A549 (cell line): ENCODE measurements around the gene RHOF. TPM values are rescaled to one million over a fixed set of nuclear protein-coding genes. Genes with fewer than 3 reads are reported as not detected.

Source experiments
- ATAC-seq, 2 experiments: fragments of 200-7000 bp in 1 of 2; fragments of >200 bp in 1 of 2; cut with Nextera tagmentation in 1 of 2; cut with Tn5 transposase in 1 of 2; 3 replicates each; pipeline versions ENCODE4 v1.8.0 to v1.9.1; 2018 to 2020; ENCODE audit warnings: mild to moderate bottlenecking in 1 of 2, moderate library complexity in 1 of 2
- CTCF ChIA-PET: fragments of 300-600 bp; sonication (Branson Sonifier 250); formaldehyde crosslinking; extraction: SDS; loops from one replicate; lab custom pipeline; 2021; ENCODE audit warnings: antibody characterized with exemption, inconsistent platforms; lab: Yijun Ruan, JAX
- POLR2A ChIA-PET: fragments of 350-600 bp; formaldehyde crosslinking; extraction: SDS; loops from one replicate; lab custom pipeline; 2021; ENCODE audit warnings: antibody characterized with exemption, inconsistent platforms; lab: Yijun Ruan, JAX
- DNase-seq, 2 experiments: peaks; one replicate each; pipeline versions ENCODE4 v3.0.0 to v3.0.0-alpha.2; 2011 to 2016; ENCODE audit warnings: low read depth in 1 of 2, low spot score in 1 of 2
- FAIRE-seq: peaks from 2 replicates; lab custom pipeline; 2011; peaks lifted over from hg19 to GRCh38; lab: Jason Lieb, UNC
- H3K27ac ChIP-seq, 2 experiments: fragments of >200 bp; sonication (Bioruptor Twin); formaldehyde crosslinking; 3 replicates each; pipeline ENCODE4 v1.5.1; 2016 to 2017
- H3K4me1 ChIP-seq: fragments of >200 bp; sonication (Bioruptor Twin); formaldehyde crosslinking; 3 replicates; pipeline ENCODE4 v1.6.1; 2016
- H3K4me2 ChIP-seq: fragments of >200 bp; sonication (Bioruptor Twin); formaldehyde crosslinking; 3 replicates; pipeline ENCODE4 v1.6.1; 2016
- H3K4me3 ChIP-seq: fragments of >200 bp; sonication (Bioruptor Twin); formaldehyde crosslinking; 3 replicates; pipeline ENCODE4 v1.5.1; 2016
- H3K9me3 ChIP-seq: fragments of >200 bp; sonication (Bioruptor Twin); formaldehyde crosslinking; 3 replicates; pipeline ENCODE4 v1.6.1; 2016
- BHLHE40 ChIP-seq: IDR thresholded peaks from 2 replicates; pipeline ENCODE4 v1.6.1; 2012; ENCODE audit warnings: low read depth, low read length, inconsistent platforms
- EHMT2 ChIP-seq: fragments of 200-600 bp; sonication (generic); IDR thresholded peaks from 2 replicates; pipeline ENCODE4 v1.6.1; 2016; ENCODE audit warnings: antibody characterized with exemption, low read depth, mild to moderate bottlenecking, moderate library complexity
- FOXS1 ChIP-seq: fragments of 250-450 bp; sonication (Bioruptor Pico); IDR thresholded peaks from 2 replicates; pipeline ENCODE4 v1.5.0; 2020; ENCODE audit warnings: mild to moderate bottlenecking, moderate library complexity
- HDAC2 ChIP-seq: fragments of 200-600 bp; sonication (generic); IDR thresholded peaks from 2 replicates; pipeline ENCODE4 v1.6.1; 2016
- JUN ChIP-seq, 2 experiments: fragments of >200 bp; sonication (Bioruptor Twin); formaldehyde crosslinking; IDR thresholded peaks; 2 replicates in 1 of 2; 3 replicates in 1 of 2; pipeline ENCODE4 v1.6.1; 2016 to 2017
- JUNB ChIP-seq: fragments of >200 bp; sonication (Bioruptor Twin); formaldehyde crosslinking; IDR thresholded peaks from 2 replicates; pipeline ENCODE4 v1.6.1; 2016
- KDM5A ChIP-seq: fragments of 200-600 bp; sonication (generic); IDR thresholded peaks from 2 replicates; pipeline ENCODE4 v1.6.1; 2016; ENCODE audit warnings: antibody characterized with exemption, mild to moderate bottlenecking
- MAFK ChIP-seq: fragments of 450-650 bp; IDR thresholded peaks from 2 replicates; pipeline ENCODE4 v1.6.1; 2014; ENCODE audit not compliant: partially characterized antibody
- MAZ ChIP-seq: fragments of 150-350 bp; IDR thresholded peaks from 2 replicates; pipeline ENCODE4 v1.6.1; 2014; ENCODE audit warnings: antibody characterized with exemption, low read depth, low read length, borderline replicate concordance
- NPAS2 ChIP-seq: fragments of 250-450 bp; sonication (Bioruptor Pico); IDR thresholded peaks from 2 replicates; pipeline ENCODE4 v1.8.0; 2022; ENCODE audit warnings: mild to moderate bottlenecking, moderate library complexity, borderline replicate concordance
- NR3C1 ChIP-seq: fragments of >200 bp; sonication (Bioruptor Twin); formaldehyde crosslinking; IDR thresholded peaks from 3 replicates; pipeline ENCODE4 v1.6.1; 2017
- POLR2AphosphoS2 ChIP-seq: conservative IDR thresholded peaks from 2 replicates; pipeline ENCODE4 v1.6.1; 2012; ENCODE audit warnings: low read length, improper control_type of control experiment, inconsistent platforms
- RAD21 ChIP-seq, 2 experiments: fragments of >200 bp in 1 of 2; sonication (Bioruptor Twin) in 1 of 2; formaldehyde crosslinking in 1 of 2; IDR thresholded peaks in 1 of 2; conservative IDR thresholded peaks in 1 of 2; 2 replicates in 1 of 2; 3 replicates in 1 of 2; pipeline ENCODE4 v1.6.1; 2012 to 2018; ENCODE audit warnings: inconsistent platforms in 1 of 2
- RNF2 ChIP-seq: fragments of 200-600 bp; sonication (generic); IDR thresholded peaks from 2 replicates; pipeline ENCODE4 v1.6.1; 2016; ENCODE audit warnings: low read depth, mild to moderate bottlenecking, antibody characterized with exemption, moderate library complexity, borderline replicate concordance
- SMC3 ChIP-seq: fragments of >200 bp; sonication (Bioruptor Twin); formaldehyde crosslinking; IDR thresholded peaks from 3 replicates; pipeline ENCODE4 v1.6.1; 2018; ENCODE audit warnings: inconsistent platforms
- TP53 ChIP-seq: fragments of 250-450 bp; sonication (Bioruptor Pico); IDR thresholded peaks from 2 replicates; pipeline ENCODE4 v1.5.0; 2021; ENCODE audit warnings: mild to moderate bottlenecking, moderate library complexity
- ZC3H11A ChIP-seq: fragments of 450-650 bp; IDR thresholded peaks from 2 replicates; pipeline ENCODE4 v1.6.1; 2014; ENCODE audit warnings: antibody characterized with exemption, mild to moderate bottlenecking
- ZNF302 ChIP-seq: fragments of 250-450 bp; sonication (Bioruptor Pico); IDR thresholded peaks from 2 replicates; pipeline ENCODE4 v1.9.0; 2021; ENCODE audit warnings: inconsistent platforms, mild to moderate bottlenecking, moderate library complexity
- ZSCAN20 ChIP-seq: fragments of 250-450 bp; sonication (Bioruptor Pico); IDR thresholded peaks from 2 replicates; pipeline ENCODE4 v1.8.0; 2022; ENCODE audit warnings: mild to moderate bottlenecking, moderate library complexity
- WGBS: methylation state at CpG from one replicate; pipeline ENCODE4 v1.1.6; 2017; ENCODE audit errors: missing lambda C conversion rate; 5-methylcytosine and 5-hydroxymethylcytosine counted together
- polyA plus RNA-seq, 4 experiments: library from polyadenylated mRNA; depleted of rRNA in 3 of 4; stranded (reverse); fragments of >200 nt; fragmentation: RNase III in 1 of 4; extraction: RNeasy Plus Mini Kit Qiagen cat#74134 plus additional on column Dnase treatment in 1 of 4; gene quantifications; 2 replicates in 3 of 4; 3 replicates in 1 of 4; pipeline ENCODE4 v1.2.3, GENCODE V29; 2011 to 2017
- TF ChIP-seq, protein P1 (sequence below): fragments of >200 bp; sonication (Bioruptor Twin); formaldehyde crosslinking; IDR thresholded peaks from 2 replicates; pipeline ENCODE4 v1.6.1; 2016
- TF ChIP-seq, protein P2 (sequence below): fragments of 450-650 bp; IDR thresholded peaks from 2 replicates; pipeline ENCODE4 v1.6.1; 2014; ENCODE audit warnings: antibody characterized with exemption
- TF ChIP-seq, protein P3 (sequence below): IDR thresholded peaks from 2 replicates; pipeline ENCODE4 v1.6.1; 2012
- TF ChIP-seq, protein P4 (sequence below): fragments of 150-350 bp; IDR thresholded peaks from 2 replicates; pipeline ENCODE4 v1.6.1; 2014; ENCODE audit warnings: low read depth, mild to moderate bottlenecking, low read length
- TF ChIP-seq, protein P5 (sequence below): IDR thresholded peaks from 2 replicates; pipeline ENCODE4 v1.6.1; 2012; ENCODE audit warnings: low read depth, borderline replicate concordance
- TF ChIP-seq, protein P6 (sequence below): fragments of 250-450 bp; sonication (Bioruptor Pico); IDR thresholded peaks from 2 replicates; pipeline ENCODE4 v1.5.0; 2021; ENCODE audit warnings: mild to moderate bottlenecking, moderate library complexity, borderline replicate concordance

The RHOF gene
- polyA plus RNA-seq, 2 of the 4 experiments (the other 2 are of a cell fraction), result 47.1 to 52.3 TPM

DNA sequence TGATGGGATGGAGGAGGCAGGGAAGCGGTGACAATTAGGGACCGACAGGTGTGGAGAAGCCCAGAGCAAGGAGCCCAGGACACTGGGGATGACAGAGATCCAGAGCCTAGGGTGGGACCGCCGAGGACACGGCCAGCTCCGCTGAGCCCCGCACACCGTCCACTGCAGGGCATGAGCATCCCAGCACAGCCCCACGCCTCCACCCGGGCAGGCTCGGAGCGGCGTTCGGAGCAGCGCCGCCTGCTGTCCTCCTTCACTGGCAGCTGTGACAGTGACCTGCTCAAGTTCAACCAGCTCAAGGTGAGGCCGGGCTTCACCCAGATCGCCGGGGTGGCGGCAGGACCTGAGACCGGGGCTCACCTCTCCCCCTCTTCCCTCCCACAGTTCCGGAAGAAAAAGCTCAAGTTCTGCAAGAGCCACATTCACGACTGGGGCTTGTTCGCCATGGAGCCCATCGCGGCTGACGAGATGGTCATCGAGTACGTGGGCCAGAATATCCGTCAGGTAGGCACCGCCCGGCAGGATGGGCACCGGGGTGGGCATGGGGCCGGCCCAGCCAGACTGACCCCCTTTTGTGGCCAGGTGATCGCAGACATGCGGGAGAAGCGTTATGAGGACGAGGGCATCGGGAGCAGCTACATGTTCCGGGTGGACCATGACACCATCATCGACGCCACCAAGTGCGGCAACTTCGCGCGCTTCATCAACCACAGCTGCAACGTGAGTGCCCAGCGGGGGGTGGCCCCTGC is 34.0 kb upstream of the RHOF start:
- TF ChIP-seq HDAC2 (no peak), RAD21 (conservative IDR thresholded peaks at IDR 0.05 in 1 of 2, IDR thresholded peaks at IDR 0.05 in 1 of 2) (no peak), NR3C1 (no peak), ZSCAN20 (no peak), POLR2AphosphoS2 (no peak), RNF2 (no peak), SMC3 (no peak), ZC3H11A (no peak), TP53 (no peak), MAFK (no peak), MAZ (no peak)
- TF ChIP-seq, protein P1, sequence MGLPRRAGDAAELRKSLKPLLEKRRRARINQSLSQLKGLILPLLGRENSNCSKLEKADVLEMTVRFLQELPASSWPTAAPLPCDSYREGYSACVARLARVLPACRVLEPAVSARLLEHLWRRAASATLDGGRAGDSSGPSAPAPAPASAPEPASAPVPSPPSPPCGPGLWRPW, result no peak
- TF ChIP-seq, protein P2, sequence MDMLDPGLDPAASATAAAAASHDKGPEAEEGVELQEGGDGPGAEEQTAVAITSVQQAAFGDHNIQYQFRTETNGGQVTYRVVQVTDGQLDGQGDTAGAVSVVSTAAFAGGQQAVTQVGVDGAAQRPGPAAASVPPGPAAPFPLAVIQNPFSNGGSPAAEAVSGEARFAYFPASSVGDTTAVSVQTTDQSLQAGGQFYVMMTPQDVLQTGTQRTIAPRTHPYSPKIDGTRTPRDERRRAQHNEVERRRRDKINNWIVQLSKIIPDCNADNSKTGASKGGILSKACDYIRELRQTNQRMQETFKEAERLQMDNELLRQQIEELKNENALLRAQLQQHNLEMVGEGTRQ, result no peak
- CTCF ChIA-PET, result interaction anchor here (1.1 to 72.2 kb wide), 5 partner anchors 10 to 61 kb away, joined by 3 to 2657 read pairs (median 9); partner anchors contain the start of genes PSMD9, RHOF and SETD1B
- no peaks in the 10 kb centered on the region for H3K9me3 ChIP-seq
- POLR2A ChIA-PET, result no interaction called here
- ATAC-seq (peak in 1 of 2 experiments; percentile 52; a peak in 3 of 6 replicates), DNase-seq (no peak), FAIRE-seq (no peak)
- no peak overlapping the region for H3K4me2 ChIP-seq
- no peak overlapping the region for H3K27ac ChIP-seq
- no peak overlapping the region for H3K4me3 ChIP-seq
- 90% methylated on average over 48 of the region's 48 CpGs for WGBS
- H3K4me1 ChIP-seq, result no peaks in the 10 kb centered on the region

DNA sequence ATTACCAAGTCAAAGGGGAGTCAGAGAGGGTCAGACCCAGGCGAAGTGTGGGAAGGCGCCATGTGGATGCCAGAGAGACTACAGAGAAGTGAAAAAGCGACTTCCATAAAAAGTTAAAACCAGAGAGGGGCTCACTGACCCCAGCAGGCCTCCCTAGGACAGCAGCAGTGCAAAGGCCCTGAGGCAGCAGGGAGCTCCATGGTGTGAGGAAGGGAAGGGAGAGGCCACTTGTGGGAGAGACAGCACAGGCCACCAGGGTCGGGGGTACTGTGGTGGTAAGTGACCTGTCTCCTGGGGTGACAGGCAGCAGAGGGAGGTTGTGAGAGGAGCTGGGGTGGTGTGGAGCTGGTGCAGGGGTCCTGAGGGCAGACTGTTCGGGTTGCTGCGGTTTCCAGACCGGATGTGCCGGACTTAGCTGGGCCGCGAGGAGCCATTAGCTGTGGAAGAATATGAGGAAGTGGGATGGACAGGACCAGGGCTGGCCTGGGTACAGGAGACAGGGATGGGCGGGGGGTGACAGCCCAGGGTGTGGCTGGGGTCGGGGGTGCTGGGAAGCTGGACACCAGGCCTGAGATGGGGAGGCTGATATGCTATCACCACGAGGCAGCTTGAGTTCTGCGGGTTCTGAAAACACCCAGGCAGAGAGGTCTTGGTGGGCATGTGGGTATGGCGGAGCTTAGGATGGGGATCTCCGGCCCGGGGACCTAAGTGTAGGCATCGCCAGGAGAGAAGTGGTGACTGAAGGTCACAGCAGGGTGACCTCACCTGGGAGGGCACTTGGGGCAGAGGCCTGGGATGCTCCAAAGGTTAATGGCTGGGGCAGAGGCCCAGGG is 33.0 kb upstream of the RHOF start:
- Histone ChIP-seq H3K27ac (no peak overlapping the region), H3K4me1 (no peaks in the 10 kb centered on the region), H3K4me3 (no peak overlapping the region), H3K9me3 (no peaks in the 10 kb centered on the region)
- DNase-seq, result no peak
- POLR2A ChIA-PET, result no interaction called here
- no peak for FAIRE-seq
- no peak for TF ChIP-seq BHLHE40
- no peak for TF ChIP-seq HDAC2
- no peak for TF ChIP-seq JUN (IDR thresholded peaks at IDR 0.05)
- no peak for TF ChIP-seq MAFK
- TF ChIP-seq, protein P3, sequence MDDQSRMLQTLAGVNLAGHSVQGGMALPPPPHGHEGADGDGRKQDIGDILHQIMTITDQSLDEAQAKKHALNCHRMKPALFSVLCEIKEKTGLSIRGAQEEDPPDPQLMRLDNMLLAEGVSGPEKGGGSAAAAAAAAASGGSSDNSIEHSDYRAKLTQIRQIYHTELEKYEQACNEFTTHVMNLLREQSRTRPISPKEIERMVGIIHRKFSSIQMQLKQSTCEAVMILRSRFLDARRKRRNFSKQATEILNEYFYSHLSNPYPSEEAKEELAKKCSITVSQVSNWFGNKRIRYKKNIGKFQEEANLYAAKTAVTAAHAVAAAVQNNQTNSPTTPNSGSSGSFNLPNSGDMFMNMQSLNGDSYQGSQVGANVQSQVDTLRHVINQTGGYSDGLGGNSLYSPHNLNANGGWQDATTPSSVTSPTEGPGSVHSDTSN, result no peak
- no peak for TF ChIP-seq NPAS2 (CRISPR knock-in tag)
- TF ChIP-seq, protein P4, sequence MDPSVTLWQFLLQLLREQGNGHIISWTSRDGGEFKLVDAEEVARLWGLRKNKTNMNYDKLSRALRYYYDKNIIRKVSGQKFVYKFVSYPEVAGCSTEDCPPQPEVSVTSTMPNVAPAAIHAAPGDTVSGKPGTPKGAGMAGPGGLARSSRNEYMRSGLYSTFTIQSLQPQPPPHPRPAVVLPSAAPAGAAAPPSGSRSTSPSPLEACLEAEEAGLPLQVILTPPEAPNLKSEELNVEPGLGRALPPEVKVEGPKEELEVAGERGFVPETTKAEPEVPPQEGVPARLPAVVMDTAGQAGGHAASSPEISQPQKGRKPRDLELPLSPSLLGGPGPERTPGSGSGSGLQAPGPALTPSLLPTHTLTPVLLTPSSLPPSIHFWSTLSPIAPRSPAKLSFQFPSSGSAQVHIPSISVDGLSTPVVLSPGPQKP, result no peak
- TF ChIP-seq, protein P1, result no peak
- no peak for TF ChIP-seq RAD21 (conservative IDR thresholded peaks at IDR 0.05 in 1 of 2, IDR thresholded peaks at IDR 0.05 in 1 of 2)
- no peak for TF ChIP-seq TP53
- TF ChIP-seq, protein P5, sequence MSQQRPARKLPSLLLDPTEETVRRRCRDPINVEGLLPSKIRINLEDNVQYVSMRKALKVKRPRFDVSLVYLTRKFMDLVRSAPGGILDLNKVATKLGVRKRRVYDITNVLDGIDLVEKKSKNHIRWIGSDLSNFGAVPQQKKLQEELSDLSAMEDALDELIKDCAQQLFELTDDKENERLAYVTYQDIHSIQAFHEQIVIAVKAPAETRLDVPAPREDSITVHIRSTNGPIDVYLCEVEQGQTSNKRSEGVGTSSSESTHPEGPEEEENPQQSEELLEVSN, result no peak
- TF ChIP-seq EHMT2, result no peak
- TF ChIP-seq, protein P6, sequence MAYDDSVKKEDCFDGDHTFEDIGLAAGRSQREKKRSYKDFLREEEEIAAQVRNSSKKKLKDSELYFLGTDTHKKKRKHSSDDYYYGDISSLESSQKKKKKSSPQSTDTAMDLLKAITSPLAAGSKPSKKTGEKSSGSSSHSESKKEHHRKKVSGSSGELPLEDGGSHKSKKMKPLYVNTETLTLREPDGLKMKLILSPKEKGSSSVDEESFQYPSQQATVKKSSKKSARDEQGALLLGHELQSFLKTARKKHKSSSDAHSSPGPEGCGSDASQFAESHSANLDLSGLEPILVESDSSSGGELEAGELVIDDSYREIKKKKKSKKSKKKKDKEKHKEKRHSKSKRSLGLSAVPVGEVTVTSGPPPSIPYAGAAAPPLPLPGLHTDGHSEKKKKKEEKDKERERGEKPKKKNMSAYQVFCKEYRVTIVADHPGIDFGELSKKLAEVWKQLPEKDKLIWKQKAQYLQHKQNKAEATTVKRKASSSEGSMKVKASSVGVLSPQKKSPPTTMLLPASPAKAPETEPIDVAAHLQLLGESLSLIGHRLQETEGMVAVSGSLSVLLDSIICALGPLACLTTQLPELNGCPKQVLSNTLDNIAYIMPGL (CRISPR knock-in tag), result no peak
- TF ChIP-seq NR3C1, result no peak
- TF ChIP-seq FOXS1 (CRISPR knock-in tag), result no peak
- no peak for TF ChIP-seq ZNF302 (CRISPR knock-in tag)
- TF ChIP-seq JUNB, result no peak
- no peak for TF ChIP-seq KDM5A
- TF ChIP-seq, all 56 proteins: peak for 0
- 89% methylated on average over 17 of the region's 18 CpGs for WGBS
- H3K4me2 ChIP-seq, result no peak overlapping the region
- ATAC-seq, result peak in 1 of 2 experiments; percentile 3; a peak in 1 of 6 replicates
- CTCF ChIA-PET, result interaction anchor here (0.6 to 72.2 kb wide), 6 partner anchors 9 to 83 kb away, joined by 3 to 2657 read pairs (median 6); partner anchors contain the start of genes PSMD9, RHOF and SETD1B
